H1 (cell line): ENCODE measurements around the gene CHST8. TPM values are rescaled to one million over a fixed set of nuclear protein-coding genes. Genes with fewer than 3 reads are reported as not detected.

Experiments
- CTCF ChIA-PET: fragments of 300-600 bp; sonication (Branson Sonifier 250); formaldehyde crosslinking; loops from one replicate; lab custom pipeline; 2021; ENCODE audit not compliant: partially characterized antibody; lab: Charles Lee
- POLR2A ChIA-PET: fragments of 300-600 bp; sonication (Branson Sonifier 250); formaldehyde crosslinking; loops from one replicate; lab custom pipeline; 2021; ENCODE audit warnings: inconsistent platforms; ENCODE audit not compliant: partially characterized antibody; lab: Charles Lee
- DNase-seq, 2 experiments: peaks; one replicate each; pipeline versions ENCODE4 v3.0.0 to v3.0.0-alpha.2; 2010 to 2022; ENCODE audit warnings: low spot score in 2 of 2, low read depth in 1 of 2, mixed read lengths in 1 of 2
- FAIRE-seq: peaks from 2 replicates; lab custom pipeline; 2011; peaks lifted over from hg19 to GRCh38; lab: Jason Lieb, UNC
- H2AFZ ChIP-seq: 2 replicates; pipeline ENCODE4 v1.8.1; 2012; ENCODE audit warnings: low read length, inconsistent platforms
- H2AK5ac ChIP-seq: 2 replicates; pipeline ENCODE4 v1.6.1; 2013; ENCODE audit warnings: low read depth, low read length
- H2BK120ac ChIP-seq: replicated peaks from 2 replicates; pipeline ENCODE3; 2013; ENCODE audit warnings: low read depth, low read length, inconsistent platforms
- H2BK12ac ChIP-seq: 2 replicates; pipeline ENCODE4 v1.6.1; 2013; ENCODE audit warnings: low read depth, low read length
- H2BK15ac ChIP-seq: 2 replicates; pipeline ENCODE4 v1.6.1; 2013; ENCODE audit warnings: low read length
- H2BK20ac ChIP-seq: 2 replicates; pipeline ENCODE4 v1.6.1; 2013; ENCODE audit warnings: low read length
- H2BK5ac ChIP-seq: 2 replicates; pipeline ENCODE4 v1.6.1; 2013; ENCODE audit warnings: low read depth, low read length
- H3K14ac ChIP-seq: 2 replicates; pipeline ENCODE4 v1.6.1; 2013; ENCODE audit warnings: inconsistent platforms; ENCODE audit not compliant: insufficient read length
- H3K18ac ChIP-seq: 2 replicates; pipeline ENCODE4 v1.6.1; 2013; ENCODE audit warnings: low read length; ENCODE audit errors: extremely low read depth
- H3K23ac ChIP-seq: 2 replicates; pipeline ENCODE4 v1.6.1; 2013; ENCODE audit warnings: inconsistent platforms; ENCODE audit not compliant: insufficient read length
- H3K23me2 ChIP-seq: 2 replicates; pipeline ENCODE4 v1.6.1; 2013; ENCODE audit warnings: low read depth, low read length
- H3K27ac ChIP-seq: 2 replicates; pipeline ENCODE4 v1.6.1; 2011; ENCODE audit warnings: low read depth, low read length, inconsistent platforms
- H3K27me3 ChIP-seq, 4 experiments: replicated peaks in 1 of 4; 1 replicate in 1 of 4; 2 replicates in 3 of 4; pipeline versions ENCODE4 v1.6.1 to v1.8.1; 2011 to 2013; ENCODE audit warnings: low read length in 3 of 4, mild to moderate bottlenecking in 3 of 4, inconsistent platforms in 2 of 4, mixed read lengths in 2 of 4, moderate library complexity in 1 of 4; ENCODE audit not compliant: control insufficient read depth in 3 of 4, insufficient read depth in 3 of 4; ENCODE audit errors: extremely low read depth in 1 of 4
- H3K36me3 ChIP-seq, 4 experiments: 2 replicates each; pipeline versions ENCODE4 v1.6.1 to v1.8.1; 2011 to 2013; ENCODE audit warnings: mild to moderate bottlenecking in 4 of 4, low read length in 3 of 4, moderate library complexity in 2 of 4, control low read depth in 1 of 4, inconsistent platforms in 1 of 4; ENCODE audit not compliant: insufficient read depth in 4 of 4, control insufficient read depth in 2 of 4
- H3K4ac ChIP-seq: replicated peaks from 2 replicates; pipeline ENCODE3; 2013; ENCODE audit warnings: low read length, low read depth, mixed read lengths, inconsistent platforms; ENCODE audit not compliant: insufficient read length
- H3K4me1 ChIP-seq, 4 experiments: replicated peaks in 1 of 4; 1 replicate in 1 of 4; 2 replicates in 3 of 4; pipeline versions ENCODE4 v1.6.1 to v1.8.1; 2011 to 2013; ENCODE audit warnings: low read length in 3 of 4, inconsistent platforms in 2 of 4, mixed read lengths in 1 of 4; ENCODE audit not compliant: insufficient read depth in 4 of 4, control insufficient read depth in 3 of 4
- H3K4me2 ChIP-seq, 2 experiments: 2 replicates each; pipeline versions ENCODE4 v1.6.1 to v1.8.1; 2011 to 2013; ENCODE audit warnings: low read depth in 2 of 2, low read length in 2 of 2, control low read depth in 1 of 2, inconsistent platforms in 1 of 2, mild to moderate bottlenecking in 1 of 2; ENCODE audit not compliant: insufficient read depth in 1 of 2
- H3K4me3 ChIP-seq, 4 experiments: fragments of 200-600, 300-600 bp in 1 of 4; sonication (generic), shearing (Covaris generic), sonication (Bioruptor Twin) in 1 of 4; 2 replicates each; pipeline versions ENCODE4 v1.5.1 to v1.8.1; 2011 to 2016; ENCODE audit warnings: low read length in 4 of 4, low read depth in 3 of 4, control low read depth in 2 of 4, inconsistent platforms in 2 of 4, mild to moderate bottlenecking in 2 of 4, mixed read lengths in 1 of 4, moderate library complexity in 1 of 4; ENCODE audit not compliant: insufficient read depth in 2 of 4; ENCODE audit errors: extremely low read depth in 1 of 4
- H3K56ac ChIP-seq: replicated peaks from 2 replicates; pipeline ENCODE3; 2013; ENCODE audit warnings: low read depth, mild to moderate bottlenecking, mixed read lengths, low read length, inconsistent platforms; ENCODE audit not compliant: insufficient read length
- H3K79me1 ChIP-seq: 2 replicates; pipeline ENCODE4 v1.6.1; 2013; ENCODE audit warnings: low read depth, low read length, control low read depth
- H3K79me2 ChIP-seq, 2 experiments: 2 replicates each; pipeline versions ENCODE4 v1.6.1 to v1.8.1; 2012 to 2013; ENCODE audit warnings: low read length in 2 of 2, mild to moderate bottlenecking in 2 of 2, inconsistent platforms in 1 of 2; ENCODE audit not compliant: insufficient read depth in 2 of 2, control insufficient read depth in 1 of 2
- H3K9ac ChIP-seq, 4 experiments: replicated peaks in 1 of 4; 1 replicate in 1 of 4; 2 replicates in 3 of 4; pipeline versions ENCODE4 v1.6.1 to v1.8.1; 2011 to 2013; ENCODE audit warnings: low read depth in 3 of 4, low read length in 3 of 4, control low read depth in 2 of 4, mild to moderate bottlenecking in 2 of 4, moderate library complexity in 2 of 4, inconsistent platforms in 1 of 4; ENCODE audit errors: extremely low read depth in 1 of 4
- H3K9me3 ChIP-seq, 2 experiments: 2 replicates each; pipeline versions ENCODE4 v1.6.1 to v1.8.1; 2012 to 2013; ENCODE audit warnings: mild to moderate bottlenecking in 2 of 2, moderate library complexity in 2 of 2, control low read depth in 1 of 2, inconsistent platforms in 1 of 2, low read depth in 1 of 2, low read length in 1 of 2, mixed read lengths in 1 of 2; ENCODE audit not compliant: insufficient read depth in 2 of 2
- H4K20me1 ChIP-seq, 2 experiments: replicated peaks in 1 of 2; 2 replicates each; pipeline versions ENCODE3 to v1.8.1; 2011 to 2013; ENCODE audit warnings: inconsistent platforms in 2 of 2, low read length in 2 of 2, mild to moderate bottlenecking in 1 of 2; ENCODE audit not compliant: insufficient read depth in 2 of 2, control insufficient read depth in 1 of 2
- H4K5ac ChIP-seq: 2 replicates; pipeline ENCODE4 v1.6.1; 2013; ENCODE audit warnings: low read length, low read depth, mixed read lengths, inconsistent platforms; ENCODE audit not compliant: insufficient read length
- H4K8ac ChIP-seq: 2 replicates; pipeline ENCODE4 v1.8.0; 2013; ENCODE audit warnings: mild to moderate bottlenecking, moderate library complexity, low read length, inconsistent platforms; ENCODE audit not compliant: insufficient read depth; ENCODE audit errors: extremely low read depth
- H4K91ac ChIP-seq: replicated peaks from 2 replicates; pipeline ENCODE3; 2013; ENCODE audit warnings: low read length, mixed read lengths, inconsistent platforms; ENCODE audit not compliant: insufficient read length
- KDM4A ChIP-seq: IDR thresholded peaks from one replicate; pipeline ENCODE4 v1.7.1; 2012; ENCODE audit warnings: low read depth, mild to moderate bottlenecking, moderate library complexity, low read length, inconsistent platforms; ENCODE audit not compliant: severe bottlenecking
- RXRA ChIP-seq: IDR thresholded peaks from 2 replicates; pipeline ENCODE4 v1.6.1; 2011; ENCODE audit warnings: low read depth, mild to moderate bottlenecking, low read length, moderate library complexity; ENCODE audit not compliant: insufficient read depth
- SIX5 ChIP-seq: IDR thresholded peaks from 2 replicates; pipeline ENCODE4 v1.6.1; 2011; ENCODE audit warnings: mild to moderate bottlenecking, low read depth, low read length
- TAF1 ChIP-seq: IDR thresholded peaks from 2 replicates; pipeline ENCODE4 v1.6.1; 2011; ENCODE audit warnings: mild to moderate bottlenecking, low read depth, low read length
- TAF7 ChIP-seq: optimal IDR thresholded peaks from 2 replicates; pipeline ENCODE3; 2011; ENCODE audit warnings: low read depth, mild to moderate bottlenecking, inconsistent platforms, low read length, moderate library complexity, borderline replicate concordance
- WGBS, 2 experiments: shearing (Covaris generic) in 1 of 2; methylation state at CpG; one replicate each; pipeline versions ENCODE4 v1.1.6 to v1.1.7; 2013 to 2015; ENCODE audit warnings: low lambda C conversion rate in 2 of 2, mixed read lengths in 2 of 2, inconsistent platforms in 1 of 2, low coverage in 1 of 2, missing lambda C conversion rate in 1 of 2; ENCODE audit not compliant: insufficient replicate concordance in 2 of 2, insufficient coverage in 1 of 2, insufficient read length in 1 of 2; ENCODE audit errors: extremely low coverage in 1 of 2, missing lambda C conversion rate in 1 of 2; 5-methylcytosine and 5-hydroxymethylcytosine counted together
- polyA plus RNA-seq, 7 experiments: library from polyadenylated mRNA; depleted of rRNA in 3 of 7; stranded (reverse) in 5 of 7; unstranded in 2 of 7; fragments of >200 nt in 5 of 7; fragments of 200-250 nt in 2 of 7; gene quantifications; 1 replicate in 5 of 7; 2 replicates in 1 of 7; 4 replicates in 1 of 7; pipeline versions ENCODE4 v1.2.1 to v1.2.3, GENCODE V29; 2011 to 2013; ENCODE audit warnings: missing spikeins in 2 of 7, mixed read lengths in 2 of 7
- total RNA-seq: library from RNA; stranded (reverse); fragmentation: NEBNext Ultra II Directional; extraction: Animal tissue kit (Norgen Biotek cat#: 25700); gene quantifications from 2 replicates; pipeline ENCODE4 v1.2.1, GENCODE V29; 2021

Gene CHST8
- total and polyA plus RNA-seq, 2 of the 8 experiments (the other 6 are each of a cell fraction or from before 2014, with no cell fraction given), result 10.8 to 28.2 TPM

GRCh38 chr19:33687481-33688170 lies 65.9 kb downstream of the CHST8 start:
- no peaks in the 10 kb centered on the region for H3K36me3 ChIP-seq
- peaks cover 7 to 17% of the 10 kb centered on the region in 2 experiments for H4K20me1 ChIP-seq
- H3K79me2 ChIP-seq, result no peaks in the 10 kb centered on the region
- FAIRE-seq (no peak), DNase-seq (no peak)
- no peak overlapping the region for H3K4ac ChIP-seq
- H3K9ac ChIP-seq, result no peak overlapping the region
- no peak overlapping the region for H2BK20ac ChIP-seq
- no peak overlapping the region for H2BK15ac ChIP-seq
- no peak overlapping the region for H2AFZ ChIP-seq
- no peaks in the 10 kb centered on the region; a peak in 1 of 7 replicates for H3K27me3 ChIP-seq
- no peak overlapping the region for H3K23ac ChIP-seq
- WGBS, 2 experiments, result 78% methylated on average over 13 of the region's 17 CpGs; no CpG with 5 or more reads in 1 of the 2 experiments
- H2AK5ac ChIP-seq, result peak overlapping the region; percentile 53; the same call in 1 of the 2 replicates
- H3K27ac ChIP-seq, result no peak overlapping the region
- H4K91ac ChIP-seq, result no peak overlapping the region
- H3K4me2 ChIP-seq, result no peak overlapping the region
- no peak overlapping the region for H3K56ac ChIP-seq
- no peaks in the 10 kb centered on the region for H3K9me3 ChIP-seq
- no peak overlapping the region for H4K8ac ChIP-seq
- H3K14ac ChIP-seq, result no peak overlapping the region
- POLR2A ChIA-PET, result interaction anchor here (1.1 to 2.0 kb wide), 2 partner anchors 64 to 165 kb away, joined by 3 to 5 read pairs; no protein-coding TSS in a partner anchor
- H3K4me1 ChIP-seq, result peaks cover 0 to 14% (median 4%) of the 10 kb centered on the region in 4 experiments; a peak in 4 of 7 replicates
- H3K4me3 ChIP-seq, result no peak overlapping the region
- H2BK12ac ChIP-seq, result no peak overlapping the region
- H3K18ac ChIP-seq, result no peak overlapping the region; the same call in 1 of the 2 replicates
- peaks cover 2% of the 10 kb centered on the region; the same call in 1 of the 2 replicates for H3K79me1 ChIP-seq
- no peak overlapping the region for H2BK5ac ChIP-seq
- no peaks in the 10 kb centered on the region for H3K23me2 ChIP-seq
- H2BK120ac ChIP-seq, result no peak overlapping the region
- no peak overlapping the region for H4K5ac ChIP-seq
- CTCF ChIA-PET, result interaction anchor here (1.0 to 1.6 kb wide), 4 partner anchors 17 to 289 kb away, joined by 3 read pairs; no protein-coding TSS in a partner anchor
- TF ChIP-seq RXRA (no peak), SIX5 (no peak), TAF1 (no peak), TAF7 (no peak), KDM4A (no peak)
